ENCODE measurements around the gene STX19. TPM values are rescaled to one million over a fixed set of nuclear protein-coding genes. Genes with fewer than 3 reads are reported as not detected.

STX19 gene
- total RNA-seq, 2 experiments from 2014 or later, result not detected

Other genes starting within 250 kb of the STX19 start
- under 1 TPM; 0.55 to 0.94 TPM for gene PROS1, start 54.7 kb downstream of the STX19 start, total RNA-seq
- gene ARL13B, start 48.4 kb downstream of the STX19 start, total RNA-seq, result 1 to 10 TPM; 8.0 to 8.3 TPM
- gene DHFR2, start 34.3 kb upstream of the STX19 start, total RNA-seq, result 1 to 10 TPM; 4.5 to 5.3 TPM
- 10 to 100 TPM; 10.9 to 15.8 TPM for gene NSUN3, start 34.5 kb upstream of the STX19 start, total RNA-seq